GM06990 (cell line): ENCODE measurements around the gene TECRL.

Experiments
- DNase-seq: peaks from one replicate; pipeline ENCODE4 v3.0.0-alpha.2; 2011; ENCODE audit not compliant: insufficient read length; ENCODE audit errors: extremely low read depth
- H3K27me3 ChIP-seq: replicated peaks from 2 replicates; pipeline ENCODE4 v1.6.0; 2011; ENCODE audit warnings: low read length; ENCODE audit not compliant: control insufficient read depth, insufficient read depth
- H3K36me3 ChIP-seq: 2 replicates; pipeline ENCODE4 v1.5.1; 2011; ENCODE audit warnings: low read length; ENCODE audit not compliant: control insufficient read depth, insufficient read depth
- H3K4me3 ChIP-seq: replicated peaks from 2 replicates; pipeline ENCODE4 v1.5.1; 2011; ENCODE audit warnings: low read depth, mild to moderate bottlenecking, control low read depth, low read length
- TF ChIP-seq, protein P1 (sequence below): IDR thresholded peaks from 2 replicates; pipeline ENCODE4 v1.5.1; 2011; ENCODE audit warnings: low read length, control low read depth, mild to moderate bottlenecking, inconsistent platforms; ENCODE audit not compliant: insufficient read depth, poor library complexity, severe bottlenecking

The TECRL gene

GRCh38 chr4:64402684-64403083 is 6.6 kb downstream of the TECRL start:
- no peaks in the 10 kb centered on the region for H3K36me3 ChIP-seq
- DNase-seq, result no peak
- TF ChIP-seq, protein P1, sequence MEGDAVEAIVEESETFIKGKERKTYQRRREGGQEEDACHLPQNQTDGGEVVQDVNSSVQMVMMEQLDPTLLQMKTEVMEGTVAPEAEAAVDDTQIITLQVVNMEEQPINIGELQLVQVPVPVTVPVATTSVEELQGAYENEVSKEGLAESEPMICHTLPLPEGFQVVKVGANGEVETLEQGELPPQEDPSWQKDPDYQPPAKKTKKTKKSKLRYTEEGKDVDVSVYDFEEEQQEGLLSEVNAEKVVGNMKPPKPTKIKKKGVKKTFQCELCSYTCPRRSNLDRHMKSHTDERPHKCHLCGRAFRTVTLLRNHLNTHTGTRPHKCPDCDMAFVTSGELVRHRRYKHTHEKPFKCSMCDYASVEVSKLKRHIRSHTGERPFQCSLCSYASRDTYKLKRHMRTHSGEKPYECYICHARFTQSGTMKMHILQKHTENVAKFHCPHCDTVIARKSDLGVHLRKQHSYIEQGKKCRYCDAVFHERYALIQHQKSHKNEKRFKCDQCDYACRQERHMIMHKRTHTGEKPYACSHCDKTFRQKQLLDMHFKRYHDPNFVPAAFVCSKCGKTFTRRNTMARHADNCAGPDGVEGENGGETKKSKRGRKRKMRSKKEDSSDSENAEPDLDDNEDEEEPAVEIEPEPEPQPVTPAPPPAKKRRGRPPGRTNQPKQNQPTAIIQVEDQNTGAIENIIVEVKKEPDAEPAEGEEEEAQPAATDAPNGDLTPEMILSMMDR, result no peak
- H3K27me3 ChIP-seq, result no peaks in the 10 kb centered on the region
- H3K4me3 ChIP-seq, result no peak overlapping the region

DNA sequence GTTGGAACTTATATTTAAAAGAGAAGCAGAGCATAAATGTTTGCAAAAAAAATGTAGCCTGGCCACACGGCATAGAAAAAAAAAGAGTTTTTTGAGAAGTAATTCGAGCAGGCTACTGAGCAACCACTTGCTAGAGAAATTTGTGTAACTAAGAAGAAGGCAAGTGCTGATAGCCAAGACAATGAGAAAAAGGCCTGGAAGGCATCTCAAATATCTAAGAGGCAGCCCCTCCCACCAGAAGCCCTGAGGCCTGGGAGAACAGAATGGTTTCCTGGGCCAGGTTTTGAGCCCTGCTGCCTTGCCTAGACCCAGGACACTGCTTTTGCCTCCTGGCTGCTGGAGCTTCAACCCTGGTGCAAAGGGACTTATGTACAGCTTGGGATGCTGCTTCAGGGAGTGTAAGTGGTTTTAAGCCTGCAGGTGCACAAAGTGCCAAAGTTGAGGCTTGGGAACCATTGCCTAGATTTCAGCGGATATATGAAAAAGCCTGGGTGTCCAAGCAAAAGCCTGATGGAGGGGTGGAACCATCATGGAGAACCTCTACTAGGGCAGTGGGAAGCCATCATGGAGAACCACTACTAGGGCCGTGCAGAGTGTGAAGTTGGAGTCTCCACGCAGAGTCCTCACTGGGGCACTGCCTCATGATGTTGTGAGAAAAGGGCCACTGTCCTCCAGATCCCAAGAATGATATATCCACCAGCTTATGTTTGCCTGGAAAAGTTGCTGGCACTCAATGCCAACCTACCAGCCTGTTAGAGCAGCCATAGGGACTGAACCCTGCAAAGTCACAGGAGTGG is 9.7 kb downstream of the TECRL start:
- DNase-seq, result no peak
- no peak overlapping the region for H3K4me3 ChIP-seq

GRCh38 chr4:64394469-64394868 is 14.8 kb downstream of the TECRL start:
- DNase-seq, result no peak
- no peaks in the 10 kb centered on the region for H3K36me3 ChIP-seq
- no peaks in the 10 kb centered on the region for H3K27me3 ChIP-seq
- H3K4me3 ChIP-seq, result no peak overlapping the region
- TF ChIP-seq, protein P1, result no peak

More for the DNA sequence above, 9.7 kb downstream of the TECRL start:
- H3K27me3 ChIP-seq, result no peaks in the 10 kb centered on the region
- H3K36me3 ChIP-seq, result no peaks in the 10 kb centered on the region
- TF ChIP-seq, protein P1, result no peak

DNA sequence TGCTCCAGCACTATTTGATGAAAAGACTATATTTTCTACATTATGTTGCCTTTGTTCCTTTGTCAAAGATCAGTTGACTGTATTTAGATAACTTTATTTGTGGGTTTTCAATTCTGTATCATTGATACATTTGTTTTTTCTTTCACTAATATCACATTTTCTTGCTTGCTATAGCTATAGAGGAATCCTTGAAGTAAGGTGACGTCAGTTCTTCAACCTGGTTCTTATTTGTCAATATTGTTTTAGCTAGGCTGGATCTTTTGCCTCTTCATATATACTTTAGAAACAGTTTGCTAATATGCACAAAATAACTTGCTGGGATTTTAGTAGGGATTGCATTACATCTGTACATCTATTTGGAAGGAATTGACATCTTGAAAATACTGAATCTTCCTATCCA is 21.0 kb downstream of the TECRL start:
- H3K4me3 ChIP-seq, result no peak overlapping the region
- no peak for DNase-seq
- H3K27me3 ChIP-seq, result no peaks in the 10 kb centered on the region
- TF ChIP-seq, protein P1, result no peak
- H3K36me3 ChIP-seq, result no peaks in the 10 kb centered on the region

DNA sequence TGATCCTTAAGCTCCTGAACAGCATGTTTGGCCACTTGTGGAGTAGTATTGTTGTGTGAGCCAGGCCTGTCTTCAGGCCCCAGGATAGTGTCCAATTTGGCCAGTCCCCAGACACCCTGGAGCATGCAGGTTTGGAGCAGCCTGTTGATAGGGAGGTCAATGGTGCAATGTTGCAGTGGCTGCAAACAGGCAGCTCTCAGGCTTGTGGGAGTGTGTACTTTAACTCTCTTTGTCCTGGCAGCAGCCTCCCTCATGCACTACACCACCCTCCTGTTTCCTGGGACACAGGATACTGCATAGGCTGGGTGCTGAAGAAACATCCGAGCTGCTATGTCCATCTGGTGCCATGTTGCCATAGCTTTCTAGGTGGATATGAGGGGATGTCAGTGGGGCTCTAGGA is 24.0 kb downstream of the TECRL start:
- no peaks in the 10 kb centered on the region for H3K27me3 ChIP-seq
- no peak for DNase-seq
- H3K4me3 ChIP-seq, result no peak overlapping the region
- TF ChIP-seq, protein P1, result no peak
- H3K36me3 ChIP-seq, result no peaks in the 10 kb centered on the region
